GM21576 (cell line): ENCODE data around the gene TMEM72.
"Not testable (repeated sequence)": the region's sequence is repeated elsewhere in the genome, so short reads cannot be mapped to it uniquely, and the experiment has no call there.

ENCODE experiments used
- ATAC-seq: cut with Tn5 transposase; IDR thresholded peaks from one replicate; pipeline ENCODE4 v1.9.1; 2021; ENCODE audit warnings: mild to moderate bottlenecking, moderate library complexity; ENCODE audit not compliant: unreplicated experiment

TMEM72 gene

GRCh38 chr10:44911081-44911540 is at the start of gene TMEM72:
TMEM72 (plus strand) TSS chr10:44911337; CDS start chr10:44911513, 176 bp downstream.
- no peak for ATAC-seq

GRCh38 chr10:44862006-44862751 is 49.0 kb upstream of the TMEM72 start:
- ATAC-seq, result no peak

- no peak for ATAC-seq
These were observed 48.2 kb upstream of the TMEM72 start for GRCh38 chr10:44862924-44863323.

GRCh38 chr10:44863344-44864047 is 47.6 kb upstream of the TMEM72 start:
- no peak for ATAC-seq

- ATAC-seq, result no peak
These were observed 47.1 kb upstream of the TMEM72 start for GRCh38 chr10:44864051-44864450.

- peak; percentile 80 for ATAC-seq
These were observed 46.4 kb upstream of the TMEM72 start for GRCh38 chr10:44864637-44865288.

- ATAC-seq, result no peak
These were observed 45.9 kb upstream of the TMEM72 start for GRCh38 chr10:44865289-44865671.

GRCh38 chr10:44866367-44866766 is 44.8 kb upstream of the TMEM72 start:
- not testable (repeated sequence) for ATAC-seq

- no peak for ATAC-seq
These were observed 41.1 kb upstream of the TMEM72 start for GRCh38 chr10:44870031-44870430.

- no peak for ATAC-seq
These were observed 38.0 kb upstream of the TMEM72 start for GRCh38 chr10:44873160-44873559.

GRCh38 chr10:44874166-44874565 is 37.0 kb upstream of the TMEM72 start:
- no peak for ATAC-seq

- no peak for ATAC-seq
These were observed 32.2 kb upstream of the TMEM72 start for GRCh38 chr10:44878706-44879530.

- ATAC-seq, result no peak
These were observed 31.6 kb upstream of the TMEM72 start for GRCh38 chr10:44879531-44879899.

- ATAC-seq, result no peak
These were observed 30.9 kb upstream of the TMEM72 start for GRCh38 chr10:44880090-44880715.

GRCh38 chr10:44881649-44882048 is 29.5 kb upstream of the TMEM72 start:
- ATAC-seq, result no peak

- ATAC-seq, result no peak
These were observed 28.9 kb upstream of the TMEM72 start for GRCh38 chr10:44882166-44882720.

GRCh38 chr10:44883593-44884331 is 27.4 kb upstream of the TMEM72 start:
- ATAC-seq, result no peak

- no peak for ATAC-seq
These were observed 25.4 kb upstream of the TMEM72 start for GRCh38 chr10:44885710-44886109.

- ATAC-seq, result no peak
These were observed 24.2 kb upstream of the TMEM72 start for GRCh38 chr10:44886966-44887365.
